IgD-negative memory B cell (primary cell): Measurements from ENCODE around the gene AP3D1. TPM values are rescaled to one million over a fixed set of nuclear protein-coding genes. Genes with fewer than 3 reads are reported as not detected.
A peak's percentile ranks its signal among the peaks of the same experiment; 100 is the strongest.

ENCODE experiments used
- H3K27ac Mint-ChIP-seq, 3 donors: one replicate each; pipeline ENCODE4 v1.8.0; 2020 to 2022; ENCODE audit warnings: mild to moderate bottlenecking in 3 of 3, mixed read lengths in 3 of 3, moderate library complexity in 1 of 3
- H3K27me3 Mint-ChIP-seq: one replicate; pipeline ENCODE4 v1.8.0; 2021; ENCODE audit warnings: mixed read lengths
- H3K36me3 Mint-ChIP-seq: one replicate; pipeline ENCODE4 v1.8.0; 2020; ENCODE audit warnings: mild to moderate bottlenecking, mixed read lengths
- H3K4me1 Mint-ChIP-seq, 3 donors: one replicate each; pipeline ENCODE4 v1.8.0; 2020 to 2022; ENCODE audit warnings: mixed read lengths in 3 of 3, mild to moderate bottlenecking in 1 of 3
- H3K4me3 Mint-ChIP-seq, 4 donors: one replicate each; pipeline ENCODE4 v1.8.0; 2020 to 2022; ENCODE audit warnings: mild to moderate bottlenecking in 4 of 4, mixed read lengths in 4 of 4, moderate library complexity in 3 of 4
- H3K9me3 Mint-ChIP-seq, 3 donors: one replicate each; pipeline ENCODE4 v1.8.0; 2020 to 2021; ENCODE audit warnings: mixed read lengths in 3 of 3, mild to moderate bottlenecking in 1 of 3
- polyA plus RNA-seq: library from polyadenylated mRNA; unstranded; fragments of 300-500 nt; fragmentation: Illumina TruSeq; gene quantifications from one replicate; pipeline ENCODE4 v1.2.3, GENCODE V29; 2021

AP3D1 gene
- polyA plus RNA-seq, 1 donor from 2014 or later = 23.7 TPM

DNA sequence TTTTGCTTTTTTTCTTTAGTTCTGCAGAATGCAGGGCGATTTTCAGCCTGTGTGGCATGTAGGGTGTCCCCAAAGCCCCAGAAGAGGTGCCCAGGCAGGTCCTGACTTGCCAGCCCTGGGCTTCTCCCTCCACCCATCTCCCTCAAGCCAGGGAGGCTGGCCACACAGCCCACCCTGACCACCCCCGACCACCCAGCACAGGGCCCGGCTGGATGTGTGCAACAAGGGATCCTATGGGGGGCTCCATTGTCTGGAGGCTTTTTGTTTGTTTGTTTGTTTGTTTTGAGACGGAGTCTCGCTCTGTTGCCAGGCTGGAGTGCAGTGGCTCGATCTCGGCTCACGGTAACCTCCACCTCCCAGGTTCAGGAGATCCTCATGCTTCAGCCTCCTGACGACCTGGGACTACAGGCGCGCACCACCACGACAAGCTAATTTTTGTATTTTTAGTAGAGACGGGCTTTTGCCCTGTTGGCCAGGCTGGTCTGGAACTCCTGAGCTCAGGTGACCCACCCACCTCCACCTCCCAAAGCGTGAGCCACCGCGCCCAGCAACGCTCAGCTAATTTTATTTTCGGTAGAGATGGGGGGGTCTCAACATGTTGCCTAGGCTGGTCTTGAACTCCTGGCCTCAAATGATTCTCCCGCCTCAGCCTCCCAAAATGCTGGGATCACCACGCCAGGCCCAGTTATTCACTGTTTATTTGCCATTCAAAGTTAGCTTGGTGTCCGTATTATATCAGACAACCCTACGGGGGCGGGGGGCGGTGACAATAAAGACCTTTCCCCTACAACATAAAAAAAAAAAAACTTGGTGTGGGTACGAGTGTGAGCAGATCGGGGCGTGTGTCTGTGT, 92.6 kb downstream of the AP3D1 start:
- no peaks in the 10 kb centered on the region for H3K9me3 Mint-ChIP-seq
- peak overlapping the region; percentile 48 to 81 (median 60) for H3K4me3 Mint-ChIP-seq
- H3K27me3 Mint-ChIP-seq = peaks cover 3% of the 10 kb centered on the region
- peaks cover 15 to 36% (median 28%) of the 10 kb centered on the region in 3 donors for H3K4me1 Mint-ChIP-seq
- no peaks in the 10 kb centered on the region for H3K36me3 Mint-ChIP-seq
- H3K27ac Mint-ChIP-seq = peak overlapping the region in 2 of 3 donors; percentile 71 to 89

- H3K4me1 Mint-ChIP-seq = peaks cover 12 to 35% (median 23%) of the 10 kb centered on the region in 3 donors
Measured at GRCh38 chr19:2057484-2058469, 93.6 kb downstream of the AP3D1 start.

DNA sequence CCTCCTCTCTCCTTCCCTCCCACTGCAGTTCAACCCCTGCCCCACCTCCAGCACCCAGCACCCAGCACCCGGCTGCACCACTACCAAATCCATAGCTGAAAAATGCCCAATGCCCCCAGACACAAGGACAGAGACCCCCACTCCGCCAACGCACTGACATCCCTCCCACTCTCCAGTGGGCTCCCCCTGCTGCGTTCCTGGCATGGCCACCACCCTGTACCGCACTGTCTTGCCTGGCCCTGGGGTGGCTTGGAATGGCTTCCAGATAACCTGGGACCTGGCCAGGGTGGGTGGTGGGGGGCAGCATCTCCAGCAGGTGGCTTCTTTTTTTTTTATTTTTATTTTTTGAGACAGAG, 94.6 kb downstream of the AP3D1 start:
- Mint-ChIP-seq H3K4me3 (peak overlapping the region in 1 of 4 donors; percentile 78), H3K4me1 (peaks cover 17 to 35% (median 25%) of the 10 kb centered on the region in 3 donors), H3K36me3 (no peaks in the 10 kb centered on the region), H3K9me3 (no peaks in the 10 kb centered on the region), H3K27me3 (peaks cover 3% of the 10 kb centered on the region), H3K27ac (peak overlapping the region; percentile 5 to 90 (median 16))

More at GRCh38 chr19:2057484-2058469, 93.6 kb downstream of the AP3D1 start:
- Mint-ChIP-seq H3K27ac (peak overlapping the region; percentile 16 to 90 (median 89)), H3K27me3 (peaks cover 3% of the 10 kb centered on the region), H3K36me3 (no peaks in the 10 kb centered on the region), H3K9me3 (no peaks in the 10 kb centered on the region), H3K4me3 (peak overlapping the region in 3 of 4 donors; percentile 17 to 81 (median 48))

- Mint-ChIP-seq H3K27me3 (peaks cover 3% of the 10 kb centered on the region), H3K4me3 (peak overlapping the region; percentile 74 to 90 (median 82)), H3K4me1 (peaks cover 17 to 37% (median 25%) of the 10 kb centered on the region in 3 donors), H3K27ac (peak overlapping the region; percentile 98 to 99 (median 98)), H3K36me3 (no peaks in the 10 kb centered on the region), H3K9me3 (no peaks in the 10 kb centered on the region)
Measured at GRCh38 chr19:2055931-2056836, 95.2 kb downstream of the AP3D1 start.

DNA sequence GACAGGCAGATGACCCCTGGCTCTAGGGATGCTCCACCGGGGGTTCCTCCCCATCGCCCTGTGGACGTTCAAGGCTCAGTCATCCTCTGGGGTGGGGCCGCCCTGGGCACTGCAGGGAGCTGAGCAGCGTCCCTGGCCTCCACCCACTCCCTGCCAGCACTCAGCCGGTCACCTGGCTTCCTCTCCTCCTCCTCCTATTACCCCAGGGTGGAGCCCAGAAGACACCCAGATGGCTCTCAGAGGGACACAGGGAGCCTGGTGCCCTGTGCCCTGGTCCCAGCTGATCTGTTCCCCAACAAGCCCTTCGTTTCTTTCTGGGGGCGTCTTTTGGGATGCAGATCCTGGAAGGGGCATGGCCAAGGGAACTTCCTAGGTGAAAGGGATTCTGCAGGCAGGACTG, 96.6 kb downstream of the AP3D1 start:
- Mint-ChIP-seq H3K4me3 (peak overlapping the region; percentile 74 to 90 (median 82)), H3K36me3 (peaks cover under 1% of the 10 kb centered on the region), H3K27me3 (peaks cover 3% of the 10 kb centered on the region), H3K27ac (peak overlapping the region; percentile 98 to 99 (median 98)), H3K9me3 (no peaks in the 10 kb centered on the region), H3K4me1 (peaks cover 17 to 32% (median 25%) of the 10 kb centered on the region in 3 donors)

GRCh38 chr19:2053601-2054389, 97.6 kb downstream of the AP3D1 start:
- Mint-ChIP-seq H3K36me3 (peaks cover 3% of the 10 kb centered on the region), H3K4me3 (peak overlapping the region; percentile 21 to 81 (median 72)), H3K27me3 (peaks cover 3% of the 10 kb centered on the region), H3K9me3 (no peaks in the 10 kb centered on the region), H3K4me1 (peaks cover 17 to 31% (median 30%) of the 10 kb centered on the region in 3 donors), H3K27ac (peak overlapping the region; percentile 98 to 99 (median 98))

DNA sequence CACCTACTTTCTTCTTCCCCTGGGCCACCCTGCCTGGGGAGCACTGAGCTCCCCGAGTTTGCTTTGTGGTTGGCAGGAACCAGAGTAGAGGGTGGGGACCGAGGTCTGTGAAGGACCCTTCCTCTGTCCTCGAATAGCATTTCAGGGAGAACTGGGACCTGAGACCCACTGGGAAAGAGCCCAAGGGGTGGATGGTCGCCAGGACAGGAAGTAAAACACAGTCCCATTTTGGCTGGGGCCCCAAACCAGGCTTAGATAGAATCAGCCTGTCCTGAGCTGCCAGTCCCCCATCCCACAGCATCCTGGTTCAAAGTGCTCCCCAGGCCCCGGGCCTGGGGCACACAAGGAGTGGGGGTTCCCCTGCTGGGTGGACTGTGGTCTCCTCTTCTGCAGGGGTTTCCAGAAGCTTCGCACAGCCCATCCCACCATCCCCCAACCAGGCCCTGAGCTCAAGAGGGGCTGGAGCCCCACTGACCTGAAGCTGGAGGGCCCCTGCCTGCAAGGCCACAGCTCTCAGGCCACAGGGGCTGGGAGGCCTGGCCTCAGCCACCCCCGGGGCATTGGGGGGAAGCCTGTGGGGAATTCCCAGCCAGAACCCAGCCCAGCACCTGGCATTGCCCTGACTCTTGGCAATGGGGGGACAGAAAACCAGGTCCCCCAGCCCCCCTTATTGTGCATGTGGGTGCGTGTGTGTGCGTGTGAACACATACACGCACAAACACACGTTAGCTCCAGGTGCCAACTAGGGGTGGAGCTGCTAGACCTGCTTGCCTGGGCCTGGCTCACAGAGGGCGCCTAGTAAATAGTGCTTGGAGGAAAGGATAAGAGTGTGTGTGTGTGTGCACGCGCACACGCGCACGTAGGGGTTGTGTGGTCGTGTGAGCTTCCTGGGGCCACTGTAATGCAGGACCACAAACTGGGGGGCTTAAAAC, 99.3 kb downstream of the AP3D1 start:
- H3K27ac Mint-ChIP-seq = peak overlapping the region; percentile 99
- peaks cover 3% of the 10 kb centered on the region for H3K27me3 Mint-ChIP-seq
- peak overlapping the region; percentile 73 to 93 (median 86) for H3K4me3 Mint-ChIP-seq
- H3K36me3 Mint-ChIP-seq = peaks cover 4% of the 10 kb centered on the region
- no peaks in the 10 kb centered on the region for H3K9me3 Mint-ChIP-seq
- H3K4me1 Mint-ChIP-seq = peaks cover 17 to 29% (median 27%) of the 10 kb centered on the region in 3 donors

DNA sequence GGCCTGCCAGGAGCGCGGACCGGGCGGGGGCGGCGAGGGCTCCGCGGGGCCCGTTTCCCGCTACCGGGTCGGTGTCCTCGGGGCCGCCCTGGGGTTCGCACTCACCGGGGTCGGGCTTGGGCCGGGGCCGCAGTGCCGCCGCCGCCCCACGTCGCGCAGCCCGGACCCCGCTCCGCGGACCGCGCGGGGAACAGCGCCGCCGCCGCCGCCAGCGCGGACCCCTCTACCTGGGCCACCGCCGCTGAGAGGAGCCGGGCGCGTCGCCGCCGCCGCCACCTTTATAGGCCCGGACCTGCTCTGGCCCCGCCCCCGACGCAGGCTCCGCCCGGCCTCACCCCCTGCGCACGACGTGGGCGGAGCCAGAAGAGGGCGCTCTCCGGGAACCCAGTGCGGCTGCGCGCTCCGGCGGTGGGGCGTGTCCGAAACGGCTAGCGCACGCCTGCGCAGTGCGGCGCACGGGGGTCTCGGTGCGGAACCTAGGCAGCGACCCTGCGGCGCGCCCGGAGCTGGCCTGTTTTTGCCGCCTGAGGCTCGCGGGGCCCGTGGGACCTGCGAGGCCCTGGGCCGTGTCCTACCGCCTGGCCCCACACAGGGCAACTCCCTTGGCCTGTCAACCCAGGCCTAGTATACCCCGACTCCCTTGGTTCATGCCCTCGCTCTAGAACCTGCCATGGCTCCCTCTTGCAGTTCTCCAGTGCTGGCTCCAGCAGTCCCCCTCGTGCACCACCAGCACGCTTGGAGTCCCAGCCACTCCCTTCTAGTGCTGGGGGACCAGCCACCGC, 100.2 kb downstream of the AP3D1 start, which contains the start of gene MKNK2:
TSS of gene MKNK2 (minus strand) at position 254 of the 782 bp plus-strand sequence. CDS start 393 bp downstream, outside the sequence.
- H3K9me3 Mint-ChIP-seq = no peaks in the 10 kb centered on the region
- peak within 1 kb of the TSS; percentile 86 to 97 (median 94) for H3K4me3 Mint-ChIP-seq
- peak within 1 kb of the TSS; percentile 99 for H3K27ac Mint-ChIP-seq
- peaks cover 3% of the 10 kb centered on the region for H3K27me3 Mint-ChIP-seq
- peaks cover 4% of the 10 kb centered on the region for H3K36me3 Mint-ChIP-seq
- H3K4me1 Mint-ChIP-seq = peaks cover 17 to 30% (median 28%) of the 10 kb centered on the region in 3 donors

Other genes with a start within 250 kb of the AP3D1 start
- 7.4 TPM for gene ADAT3, start 246.2 kb downstream of the AP3D1 start, polyA plus RNA-seq
- 43.1 TPM for gene SCAMP4, start 246.2 kb downstream of the AP3D1 start, polyA plus RNA-seq
- 28.8 TPM for gene CSNK1G2, start 210.4 kb downstream of the AP3D1 start, polyA plus RNA-seq
- 8.2 TPM for gene BTBD2, start 135.9 kb downstream of the AP3D1 start, polyA plus RNA-seq
- 83.9 TPM for gene MKNK2, start 100.3 kb downstream of the AP3D1 start, polyA plus RNA-seq
- gene MOB3A, start 55.2 kb downstream of the AP3D1 start, polyA plus RNA-seq = 136 TPM
- 0.83 TPM for gene IZUMO4, start 54.7 kb downstream of the AP3D1 start, polyA plus RNA-seq
- 2.7 TPM for gene DOT1L, start 12.4 kb upstream of the AP3D1 start, polyA plus RNA-seq
- gene PLEKHJ1, start 84.8 kb upstream of the AP3D1 start, polyA plus RNA-seq = 163 TPM
- 37.8 TPM for gene SF3A2, start 85.3 kb upstream of the AP3D1 start, polyA plus RNA-seq
- gene AMH, start 97.8 kb upstream of the AP3D1 start, polyA plus RNA-seq = 0.15 TPM
- 4.3 TPM for gene JSRP1, start 104.9 kb upstream of the AP3D1 start, polyA plus RNA-seq
- gene PEAK3, start 130.6 kb upstream of the AP3D1 start, polyA plus RNA-seq = 0.26 TPM
- gene LINGO3, start 156.6 kb upstream of the AP3D1 start, polyA plus RNA-seq = 14.7 TPM
- 308 TPM for gene LSM7, start 177.0 kb upstream of the AP3D1 start, polyA plus RNA-seq
- 20.8 TPM for gene SPPL2B, start 177.1 kb upstream of the AP3D1 start, polyA plus RNA-seq
- not detected for gene TMPRSS9, start 208.7 kb upstream of the AP3D1 start, polyA plus RNA-seq